HCT116 (cell line): Measurements from ENCODE around the gene KIAA1328. TPM values are rescaled to one million over a fixed set of nuclear protein-coding genes. Genes with fewer than 3 reads are reported as not detected.

Experiments used
- ATAC-seq: fragments of 200-7000 bp; cut with Tn5 transposase; 2 replicates; pipeline ENCODE4 v1.9.1; 2020; ENCODE audit warnings: mild to moderate bottlenecking, moderate library complexity
- BruUV-seq: library from RNA; stranded (reverse); fragments of 400-500 nt; replicated peaks from 2 replicates; lab custom pipeline; 2021; lab: Mats Ljungman, UMichigan
- CTCF ChIA-PET: fragments of 300-600 bp; sonication (Branson Sonifier 250); formaldehyde crosslinking; loops from one replicate; lab custom pipeline; 2021; ENCODE audit warnings: antibody characterized with exemption; lab: Charles Lee
- POLR2A ChIA-PET: fragments of 300-600, 350-600 bp; sonication (Branson Sonifier 250); formaldehyde crosslinking; loops from one replicate; lab custom pipeline; 2021; ENCODE audit warnings: antibody characterized with exemption; lab: Charles Lee
- RAD21 ChIA-PET, 2 experiments: fragments of 300-600 bp; sonication (Branson Sonifier 250); formaldehyde crosslinking; loops; one replicate each; lab custom pipeline; 2023; ENCODE audit warnings: low total read pairs in 2 of 2; ENCODE audit not compliant: uncharacterized antibody in 2 of 2, unreplicated experiment in 2 of 2, low non-redundant PET in 1 of 2; lab: Charles Lee
- DNase-seq: peaks from one replicate; pipeline ENCODE4 v3.0.0-alpha.2; 2010; ENCODE audit warnings: low read depth, low spot score
- H2AFZ ChIP-seq: fragments of 200-600 bp; shearing (Covaris generic), sonication (generic); 2 replicates; pipeline ENCODE4 v1.6.1; 2017; ENCODE audit warnings: low read depth, mixed run types, mixed read lengths, antibody characterized with exemption, low read length; ENCODE audit not compliant: poor library complexity, severe bottlenecking
- H3K27ac ChIP-seq: 2 replicates; pipeline ENCODE4 v1.5.1; 2012; ENCODE audit warnings: low read depth, low read length
- H3K27me3 ChIP-seq: fragments of 200-600 bp; sonication (generic); 2 replicates; pipeline ENCODE4 v1.6.1; 2016; ENCODE audit warnings: mixed run types, low read length, mixed read lengths; ENCODE audit not compliant: insufficient read depth
- H3K36me3 ChIP-seq, 2 experiments: fragments of 200-500 bp in 1 of 2; fragments of 200-600 bp in 1 of 2; sonication (Bioruptor generic) in 1 of 2; sonication (generic) in 1 of 2; 2 replicates each; pipeline versions ENCODE4 v1.5.1 to v1.6.1; 2014 to 2016; ENCODE audit warnings: low read length in 2 of 2, inconsistent platforms in 1 of 2, mixed read lengths in 1 of 2, mixed run types in 1 of 2; ENCODE audit not compliant: insufficient read depth in 2 of 2, control insufficient read depth in 1 of 2
- H3K4me1 ChIP-seq, 2 experiments: fragments of 200-600 bp in 1 of 2; sonication (generic) in 1 of 2; 2 replicates each; pipeline versions ENCODE4 v1.5.1 to v1.6.1; 2012 to 2017; ENCODE audit warnings: low read length in 2 of 2, inconsistent platforms in 1 of 2, mild to moderate bottlenecking in 1 of 2, mixed read lengths in 1 of 2, mixed run types in 1 of 2, moderate library complexity in 1 of 2; ENCODE audit not compliant: insufficient read depth in 2 of 2, control insufficient read depth in 1 of 2
- H3K4me2 ChIP-seq: fragments of 200-600 bp; sonication (generic); 2 replicates; pipeline ENCODE4 v1.6.1; 2017; ENCODE audit warnings: mixed run types, low read length, mixed read lengths
- H3K4me3 ChIP-seq, 2 experiments: fragments of 200-600 bp in 1 of 2; sonication (generic) in 1 of 2; replicated peaks in 1 of 2; 2 replicates each; pipeline ENCODE4 v1.5.1; 2011 to 2016; ENCODE audit warnings: low read length in 2 of 2, control low read depth in 1 of 2, low read depth in 1 of 2, mild to moderate bottlenecking in 1 of 2, mixed read lengths in 1 of 2, mixed run types in 1 of 2
- H3K79me2 ChIP-seq: fragments of 200-600 bp; sonication (generic); 2 replicates; pipeline ENCODE4 v1.6.1; 2017; ENCODE audit warnings: mild to moderate bottlenecking, mixed run types, low read length, moderate library complexity, mixed read lengths; ENCODE audit not compliant: insufficient read depth
- H3K9ac ChIP-seq: fragments of 200-600 bp; sonication (generic); 2 replicates; pipeline ENCODE4 v1.6.1; 2016; ENCODE audit warnings: low read length, mixed read lengths
- H3K9me2 ChIP-seq: fragments of 200-600 bp; sonication (generic), shearing (Covaris generic); 2 replicates; pipeline ENCODE4 v1.6.1; 2017; ENCODE audit warnings: mixed run types, mild to moderate bottlenecking, moderate library complexity; ENCODE audit not compliant: insufficient read depth
- H3K9me3 ChIP-seq, 2 experiments: fragments of 200-500 bp in 1 of 2; fragments of 200-600 bp in 1 of 2; sonication (Bioruptor generic) in 1 of 2; sonication (generic) in 1 of 2; 2 replicates each; pipeline ENCODE4 v1.6.1; 2014 to 2017; ENCODE audit warnings: low read length in 2 of 2, mixed read lengths in 2 of 2, inconsistent platforms in 1 of 2, low read depth in 1 of 2, mild to moderate bottlenecking in 1 of 2, mixed run types in 1 of 2, moderate library complexity in 1 of 2; ENCODE audit not compliant: control insufficient read depth in 1 of 2, insufficient read depth in 1 of 2
- H4K20me1 ChIP-seq: fragments of 200-600 bp; sonication (generic), shearing (Covaris generic); 2 replicates; pipeline ENCODE4 v1.6.1; 2017; ENCODE audit warnings: mixed run types, mild to moderate bottlenecking, moderate library complexity; ENCODE audit not compliant: insufficient read depth
- ATF3 ChIP-seq: IDR thresholded peaks from 2 replicates; pipeline ENCODE4 v1.6.1; 2012
- CBX3 ChIP-seq: IDR thresholded peaks from 2 replicates; pipeline ENCODE4 v1.6.1; 2012; ENCODE audit warnings: low read depth
- CTCF ChIP-seq, 3 experiments: fragments of 200-600 bp in 1 of 3; sonication (generic) in 1 of 3; IDR thresholded peaks in 2 of 3; conservative IDR thresholded peaks in 1 of 3; 2 replicates each; pipeline ENCODE4 v1.5.1; 2012 to 2017; ENCODE audit warnings: low read depth in 2 of 3, low read length in 2 of 3, antibody characterized with exemption in 1 of 3, borderline replicate concordance in 1 of 3, control low read depth in 1 of 3, mild to moderate bottlenecking in 1 of 3, mixed read lengths in 1 of 3, mixed run types in 1 of 3, moderate library complexity in 1 of 3; ENCODE audit not compliant: insufficient read depth in 1 of 3
- EGR1 ChIP-seq: IDR thresholded peaks from 2 replicates; pipeline ENCODE4 v1.6.1; 2012; ENCODE audit warnings: low read depth
- EZH2 ChIP-seq: fragments of 200-600 bp; sonication (generic); IDR thresholded peaks from 2 replicates; pipeline ENCODE4 v1.6.1; 2017; ENCODE audit warnings: antibody characterized with exemption, mixed run types
- EZH2phosphoT487 ChIP-seq: fragments of 200-600 bp; IDR thresholded peaks from 2 replicates; pipeline ENCODE4 v1.6.1; 2018; ENCODE audit warnings: antibody characterized with exemption, borderline replicate concordance
- FOSL1 ChIP-seq: IDR thresholded peaks from 2 replicates; pipeline ENCODE4 v1.6.1; 2012; ENCODE audit warnings: low read depth
- JUND ChIP-seq: IDR thresholded peaks from 2 replicates; pipeline ENCODE4 v1.6.1; 2012
- MAX ChIP-seq: IDR thresholded peaks from 2 replicates; pipeline ENCODE4 v1.6.1; 2012
- POLR2A ChIP-seq: IDR thresholded peaks from 2 replicates; pipeline ENCODE4 v1.7.0; 2011; ENCODE audit warnings: borderline replicate concordance; ENCODE audit not compliant: insufficient read depth, insufficient read length; ENCODE audit errors: extremely low read depth
- REST ChIP-seq: IDR thresholded peaks from 2 replicates; pipeline ENCODE4 v1.6.1; 2012; ENCODE audit warnings: low read depth
- SIN3A ChIP-seq: IDR thresholded peaks from 2 replicates; pipeline ENCODE4 v1.6.1; 2012; ENCODE audit warnings: low read depth
- TCF7L2 ChIP-seq: IDR thresholded peaks from 2 replicates; pipeline ENCODE4 v1.7.0; 2011; ENCODE audit warnings: borderline replicate concordance, inconsistent platforms; ENCODE audit not compliant: insufficient read depth, insufficient read length; ENCODE audit errors: extremely low read depth
- YY1 ChIP-seq: IDR thresholded peaks from 2 replicates; pipeline ENCODE4 v1.6.1; 2011; ENCODE audit warnings: low read length, low read depth, moderate library complexity, mild to moderate bottlenecking; ENCODE audit not compliant: insufficient replicate concordance; ENCODE audit errors: extremely low read depth
- ZFX ChIP-seq: fragments of 450-650 bp; IDR thresholded peaks from 2 replicates; pipeline ENCODE4 v1.6.1; 2017
- ZNF274 ChIP-seq: fragments of 200-500 bp; sonication (Bioruptor generic); IDR thresholded peaks from 2 replicates; pipeline ENCODE4 v1.6.1; 2014; ENCODE audit warnings: mild to moderate bottlenecking, low read depth, low read length, inconsistent platforms
- intact Hi-C: fragments of 100-400 bp; cut with micrococcal nuclease; formaldehyde crosslinking; loops from 2 replicates; pipeline ENCODE4 v1.10.0; 2022
- total RNA-seq: library from RNA; stranded (reverse); gene quantifications from one replicate; pipeline ENCODE4 v1.2.1, GENCODE V29; 2021; ENCODE audit not compliant: unreplicated experiment

Gene KIAA1328
- total RNA-seq, 1 experiment from 2014 or later, result 5.2 TPM

- no peaks in the 10 kb centered on the region for H4K20me1 ChIP-seq
- H3K9ac ChIP-seq, result no peak overlapping the region
- ChIA-PET POLR2A (no interaction called here), RAD21 (no interaction called here), CTCF (no interaction called here)
- no peaks in the 10 kb centered on the region for H3K9me3 ChIP-seq
- H3K4me3 ChIP-seq, result no peak overlapping the region
- DNase-seq, result no peak
- no TSS peak for BruUV-seq
- H3K27ac ChIP-seq, result no peak overlapping the region
- no peaks in the 10 kb centered on the region for H3K9me2 ChIP-seq
- peaks cover 6% of the 10 kb centered on the region in 2 experiments; a peak in 2 of 4 replicates for H3K36me3 ChIP-seq
- TF ChIP-seq TCF7L2, result no peak
- TF ChIP-seq, all 23 proteins: peak for 0
- H2AFZ ChIP-seq, result no peak overlapping the region
- intact Hi-C loops, result no loop called here
- no peak overlapping the region for H3K4me2 ChIP-seq
- H3K79me2 ChIP-seq, result no peaks in the 10 kb centered on the region; the same call in 1 of the 2 replicates
- no peak for ATAC-seq
- H3K27me3 ChIP-seq, result no peaks in the 10 kb centered on the region
- no peaks in the 10 kb centered on the region for H3K4me1 ChIP-seq
Measured at GRCh38 chr18:36811430-36811829, 17.5 kb upstream of the KIAA1328 start.

- ATAC-seq, result no peak
- no peak overlapping the region for H3K9ac ChIP-seq
- H4K20me1 ChIP-seq, result no peaks in the 10 kb centered on the region
- H3K36me3 ChIP-seq, result peaks cover 6% of the 10 kb centered on the region in 2 experiments; a peak in 2 of 4 replicates
- H3K27me3 ChIP-seq, result no peaks in the 10 kb centered on the region
- POLR2A ChIA-PET, result no interaction called here
- no peak for DNase-seq
- H3K4me3 ChIP-seq, result no peak overlapping the region
- no peaks in the 10 kb centered on the region for H3K9me2 ChIP-seq
- CTCF ChIA-PET, result no interaction called here
- no peak overlapping the region for H3K4me2 ChIP-seq
- H3K4me1 ChIP-seq, result no peaks in the 10 kb centered on the region
- H3K9me3 ChIP-seq, result no peaks in the 10 kb centered on the region
- H2AFZ ChIP-seq, result no peak overlapping the region
- no peaks in the 10 kb centered on the region; the same call in 1 of the 2 replicates for H3K79me2 ChIP-seq
- intact Hi-C loops, result no loop called here
- BruUV-seq, result no TSS peak
- RAD21 ChIA-PET, result no interaction called here
- H3K27ac ChIP-seq, result no peak overlapping the region
- no peak for TF ChIP-seq POLR2A
- TF ChIP-seq CBX3, result no peak
- TF ChIP-seq EZH2phosphoT487, result no peak
- no peak for TF ChIP-seq ZNF274
- TF ChIP-seq REST, result no peak
- no peak for TF ChIP-seq SIN3A
- TF ChIP-seq EGR1, result no peak
- TF ChIP-seq FOSL1, result no peak
- TF ChIP-seq YY1, result no peak
- no peak for TF ChIP-seq CTCF (IDR thresholded peaks at IDR 0.05 in 2 of 3, conservative IDR thresholded peaks at IDR 0.05 in 1 of 3; ENCODE audit: borderline replicate concordance in 1 of 3, insufficient read depth in 1 of 3, low read depth in 2 of 3, low read length in 2 of 3)
- no peak for TF ChIP-seq MAX
- TF ChIP-seq EZH2, result no peak
- no peak for TF ChIP-seq JUND
- TF ChIP-seq ATF3, result no peak
- no peak for TF ChIP-seq ZFX
Measured at GRCh38 chr18:36811955-36812354, 17.0 kb upstream of the KIAA1328 start.
